Activated T-cell treated with anti-CD3 and anti-CD28 coated beads for 24 hours (primary cell): ENCODE results near the gene EVA1A.
A peak's percentile ranks its signal among the peaks of the same experiment; 100 is the strongest.

Experiments used
- DNase-seq: peaks from one replicate; pipeline ENCODE4 v3.0.0-alpha.2; 2020; ENCODE audit warnings: low read depth

The EVA1A gene, protein sequence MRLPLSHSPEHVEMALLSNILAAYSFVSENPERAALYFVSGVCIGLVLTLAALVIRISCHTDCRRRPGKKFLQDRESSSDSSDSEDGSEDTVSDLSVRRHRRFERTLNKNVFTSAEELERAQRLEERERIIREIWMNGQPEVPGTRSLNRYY

DNA sequence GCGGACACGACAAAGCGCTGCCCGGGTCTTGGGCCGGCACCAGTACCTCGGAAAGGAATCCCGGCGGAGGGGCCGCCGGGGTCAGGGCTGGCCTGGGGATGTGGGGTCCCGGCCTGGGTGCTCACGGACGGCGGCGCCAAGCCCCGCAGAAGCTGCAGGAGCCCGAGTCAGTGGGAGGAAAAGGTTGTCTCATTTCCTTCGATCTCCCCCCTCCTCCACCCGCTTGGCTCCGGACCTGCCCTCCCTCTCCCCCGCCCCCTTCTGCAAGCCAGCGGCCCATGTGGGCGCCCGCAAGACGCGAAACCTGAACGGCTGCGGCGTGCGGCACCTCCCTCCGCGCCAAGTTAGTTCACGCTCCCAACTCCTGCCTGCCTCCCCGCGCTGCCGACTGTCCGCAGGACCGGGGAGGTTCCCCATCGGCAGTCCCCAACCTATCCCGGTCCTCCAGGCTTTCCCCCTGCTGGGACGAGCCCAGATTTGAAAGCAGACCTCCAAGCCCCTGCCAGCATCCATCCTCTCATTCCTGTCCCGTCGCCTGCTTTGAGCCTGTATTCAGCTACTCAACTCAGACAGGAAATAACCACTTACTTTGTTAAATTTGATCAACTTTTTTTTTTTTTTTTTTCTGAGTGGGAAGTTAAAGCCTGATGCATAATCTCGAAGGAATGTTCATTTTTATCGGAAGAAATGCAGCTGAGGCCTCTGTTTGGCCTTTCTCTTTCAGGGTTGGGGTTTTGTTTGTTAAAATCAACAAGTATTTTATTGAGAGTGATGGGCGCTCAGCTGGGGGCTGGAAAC, at the start of gene EVA1A:
Gene EVA1A, minus strand, starts transcription at position 172 of the 798 bp plus-strand sequence. CDS start 42,799 bp downstream, outside the sequence.
- no peak for DNase-seq

DNA sequence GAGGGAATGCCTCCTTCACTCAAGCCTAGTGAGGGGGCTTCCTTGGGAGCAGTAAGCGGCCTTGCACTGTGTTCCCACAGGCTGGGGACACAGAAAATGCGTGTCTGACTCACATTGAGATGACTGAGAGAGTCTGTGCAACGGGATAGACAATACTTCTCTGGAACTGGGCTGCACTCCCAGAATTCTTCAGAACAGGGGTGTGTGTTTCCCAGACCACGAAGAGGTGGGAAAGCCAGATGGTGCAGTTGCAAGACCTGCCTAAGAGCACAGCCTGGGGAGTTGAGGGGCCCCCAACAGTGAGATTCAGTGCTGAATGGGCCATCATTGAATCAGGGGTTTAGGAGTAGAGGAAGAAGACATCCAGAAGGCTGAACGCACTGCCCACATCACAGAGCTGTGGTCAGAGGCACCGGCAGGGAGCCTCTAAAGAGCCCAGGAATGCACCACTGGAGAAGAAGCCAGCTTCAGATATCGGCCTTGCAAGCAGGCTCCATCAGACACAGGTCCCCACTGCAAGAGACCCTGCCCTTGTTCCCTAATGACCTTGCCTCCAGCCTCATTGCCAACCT, 49.3 kb upstream of the EVA1A start:
- DNase-seq = no peak

DNA sequence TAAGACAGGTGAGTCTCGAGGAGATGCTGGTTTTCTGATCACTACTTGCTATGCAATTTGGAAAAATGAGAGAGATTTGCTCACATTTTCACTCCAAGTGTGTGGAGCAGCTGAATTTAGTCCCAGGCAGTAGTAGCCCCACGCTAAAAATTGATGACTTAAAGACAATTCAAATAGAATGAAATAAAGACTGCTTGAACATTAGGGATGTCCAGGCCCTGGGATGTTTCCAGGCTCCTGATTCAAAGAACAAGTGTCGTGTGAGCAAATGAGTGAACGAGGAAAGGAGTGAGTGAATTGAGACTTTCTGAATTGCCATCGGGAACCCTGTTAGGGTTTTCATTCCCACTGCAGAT, 48.6 kb upstream of the EVA1A start:
- no peak for DNase-seq

DNA sequence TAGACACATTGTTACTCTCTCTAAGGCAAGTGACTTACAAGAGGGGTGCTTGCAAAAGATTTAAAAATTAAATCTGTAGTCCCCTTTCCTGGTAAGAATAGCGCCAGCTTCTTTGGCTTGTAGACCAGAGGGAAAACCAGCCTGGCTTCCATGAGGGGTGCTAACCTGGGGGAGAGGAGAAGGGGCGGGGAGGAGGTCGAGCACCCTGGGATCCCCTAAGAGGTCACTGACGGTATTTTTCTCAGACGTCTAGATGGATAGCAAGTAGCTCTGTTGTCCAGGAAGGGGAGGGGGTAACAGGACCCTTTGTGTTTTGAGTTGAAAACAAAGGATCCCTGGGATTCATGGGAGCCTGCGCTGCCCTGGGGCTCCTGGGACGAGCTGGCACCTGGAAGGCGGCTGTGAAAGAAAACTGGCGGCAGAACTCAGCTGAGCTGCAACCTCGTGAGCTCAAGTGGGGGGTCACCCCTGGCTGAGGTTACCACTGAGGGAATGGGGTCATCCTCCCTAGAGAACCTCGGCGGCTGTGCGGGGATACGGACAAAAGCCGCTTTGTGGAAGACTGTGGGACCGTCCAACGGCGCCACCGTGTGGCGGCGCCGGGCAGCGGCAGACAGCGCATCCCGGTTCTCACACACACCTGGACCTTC, 48.1 kb upstream of the EVA1A start:
- peak; percentile 28 for DNase-seq

DNA sequence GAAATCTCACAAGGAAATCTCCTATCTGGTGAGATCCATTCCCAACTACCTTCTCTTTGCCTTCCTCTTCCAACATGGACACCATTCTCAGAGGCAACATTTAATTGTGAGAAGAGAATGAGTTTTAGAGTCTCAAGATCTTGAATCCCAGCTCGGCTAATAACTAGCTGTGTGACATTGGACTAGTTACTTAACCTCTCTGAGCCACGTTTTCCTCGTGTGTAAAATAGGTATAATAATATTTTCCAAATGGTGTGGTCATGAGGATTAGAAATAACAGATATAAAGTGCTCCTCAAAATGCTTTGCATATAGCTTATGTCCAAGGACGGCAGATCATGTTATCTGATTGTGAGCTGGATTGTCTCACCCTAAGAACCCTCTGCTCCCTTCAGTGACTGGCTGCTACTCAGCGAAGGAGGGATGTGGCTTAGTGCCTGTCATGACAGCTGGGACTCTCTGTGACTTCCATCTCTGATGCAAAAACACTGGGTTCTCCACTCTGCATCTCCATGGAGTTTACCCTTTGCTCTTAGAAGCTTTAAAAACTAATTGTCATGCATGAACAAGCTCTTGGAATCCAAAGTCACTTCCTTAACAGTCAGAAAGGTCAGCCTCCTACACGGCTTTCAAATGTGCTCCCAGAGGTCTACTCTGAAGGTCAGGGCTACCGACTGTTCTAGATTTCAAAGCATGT, 47.4 kb upstream of the EVA1A start:
- DNase-seq = no peak

DNA sequence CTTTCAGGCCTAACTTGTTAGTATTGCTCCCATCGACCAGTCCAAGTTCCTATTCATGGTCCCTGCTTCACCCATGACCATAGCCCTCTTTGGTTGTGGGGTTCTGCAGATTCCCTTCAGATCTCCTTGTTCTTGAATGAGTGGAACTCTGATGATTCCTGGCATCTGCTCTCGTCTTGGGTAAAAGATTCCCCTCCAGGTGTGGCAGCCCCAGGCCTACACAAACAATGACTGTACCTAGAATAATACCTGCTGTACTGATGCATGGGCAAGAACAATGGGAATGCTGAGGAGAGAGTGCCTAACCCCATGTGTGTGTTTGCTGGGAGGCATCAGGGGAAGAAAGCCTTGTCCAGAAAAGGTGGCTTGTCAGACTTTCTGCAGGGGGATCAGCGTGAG, 46.7 kb upstream of the EVA1A start:
- no peak for DNase-seq

DNA sequence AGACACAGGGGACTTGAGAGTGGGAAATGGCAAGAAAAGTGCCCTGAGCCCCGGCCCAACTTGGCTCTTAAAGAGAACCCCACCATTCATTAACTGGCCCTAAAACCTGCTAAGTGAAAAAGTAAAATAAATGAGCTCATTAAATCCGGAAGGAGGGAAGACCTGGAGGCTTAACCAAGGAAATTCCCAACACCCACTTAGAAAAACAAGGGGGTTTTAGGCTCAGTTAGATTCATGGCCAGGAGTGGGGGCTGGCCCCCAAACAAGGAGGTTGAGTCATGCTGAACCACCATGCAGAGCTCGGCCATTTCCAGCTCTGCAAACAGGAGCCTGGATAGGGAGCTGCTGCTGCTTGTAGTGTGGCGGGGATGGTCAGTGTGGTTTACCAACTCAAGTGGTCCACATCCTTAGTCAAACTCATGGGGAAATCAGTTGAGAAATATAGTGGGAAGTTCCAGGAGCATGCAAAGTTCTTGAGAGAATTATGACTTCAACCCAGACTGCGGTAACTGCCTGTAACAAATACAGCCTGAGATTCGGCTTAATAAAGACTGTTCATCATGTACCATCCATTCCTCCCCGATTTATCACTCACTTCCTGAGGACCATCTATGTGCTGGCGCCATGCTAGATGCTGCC, 46.1 kb upstream of the EVA1A start:
- DNase-seq = no peak

DNA sequence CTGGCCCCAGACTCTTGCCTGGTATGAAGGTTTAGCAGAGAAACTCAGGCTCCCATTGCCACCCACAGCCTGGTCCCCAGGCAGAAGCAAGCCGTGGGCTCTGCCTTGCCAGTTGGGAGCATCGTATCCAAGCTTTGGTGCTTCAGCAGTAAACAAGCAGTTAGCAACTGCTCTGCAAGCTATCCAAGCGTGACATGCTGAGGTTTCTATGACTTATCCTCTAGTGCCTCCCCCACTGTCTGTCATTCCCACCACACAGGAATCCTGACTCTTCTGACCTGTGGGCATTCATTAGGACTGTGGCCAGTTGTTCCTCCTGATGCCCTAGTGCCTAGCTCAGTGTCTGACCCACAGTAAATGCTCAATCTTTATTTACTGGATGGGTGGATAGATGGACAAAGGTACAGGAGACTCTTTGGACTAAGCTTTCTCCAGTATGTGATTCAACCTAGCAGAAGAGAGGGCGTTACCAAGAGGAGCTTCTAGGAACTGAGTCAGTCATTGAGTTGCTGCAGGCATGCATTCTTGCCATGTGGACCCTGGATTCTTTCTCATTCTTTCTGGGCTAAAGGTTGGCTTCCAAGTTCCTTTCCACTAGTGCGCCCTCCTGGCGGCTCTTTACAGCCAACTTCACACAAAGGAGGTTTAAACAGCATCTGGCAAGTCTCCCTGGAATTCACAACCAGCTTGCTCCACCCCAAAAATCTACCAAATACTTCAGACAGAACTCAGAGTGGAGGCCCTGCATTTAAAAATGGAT, 45.2 kb upstream of the EVA1A start:
- no peak for DNase-seq

DNA sequence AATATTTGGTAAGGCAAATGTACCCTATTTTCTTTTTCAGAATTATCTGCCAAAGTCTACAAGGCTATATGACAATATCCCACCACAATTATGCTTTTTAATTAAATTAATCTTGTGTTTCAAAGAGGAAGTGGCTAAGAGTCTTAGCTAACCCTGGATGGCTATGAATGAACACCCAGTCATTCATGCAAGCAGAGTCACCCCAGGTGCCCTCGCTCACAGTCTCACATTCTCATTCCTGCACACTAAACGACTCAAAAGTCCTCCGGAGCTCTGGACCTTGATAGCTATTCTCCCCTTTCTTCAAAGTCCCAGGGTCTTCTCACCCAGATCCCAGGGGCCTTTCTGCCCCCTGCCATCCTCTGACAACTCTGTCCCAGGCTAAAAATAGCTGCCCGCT, 43.7 kb upstream of the EVA1A start:
- no peak for DNase-seq

DNA sequence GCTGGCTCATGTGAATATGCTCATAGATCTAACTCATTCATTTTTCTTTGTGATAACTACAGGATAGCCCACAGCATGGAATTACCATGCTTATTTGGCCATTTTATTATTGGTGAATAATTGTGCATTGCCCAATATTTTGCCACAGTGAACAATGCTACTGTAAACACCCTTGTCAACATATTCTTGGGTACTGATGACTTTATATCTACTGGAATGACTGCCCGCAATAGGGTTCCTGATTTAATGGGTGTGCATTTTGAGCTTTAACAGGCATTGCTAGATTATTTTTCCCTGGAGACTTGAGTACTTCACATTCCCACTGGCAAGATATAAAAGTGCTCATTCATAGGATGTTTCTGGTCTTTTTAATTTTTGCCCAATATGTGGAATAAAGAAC, 42.7 kb upstream of the EVA1A start:
- no peak for DNase-seq

DNA sequence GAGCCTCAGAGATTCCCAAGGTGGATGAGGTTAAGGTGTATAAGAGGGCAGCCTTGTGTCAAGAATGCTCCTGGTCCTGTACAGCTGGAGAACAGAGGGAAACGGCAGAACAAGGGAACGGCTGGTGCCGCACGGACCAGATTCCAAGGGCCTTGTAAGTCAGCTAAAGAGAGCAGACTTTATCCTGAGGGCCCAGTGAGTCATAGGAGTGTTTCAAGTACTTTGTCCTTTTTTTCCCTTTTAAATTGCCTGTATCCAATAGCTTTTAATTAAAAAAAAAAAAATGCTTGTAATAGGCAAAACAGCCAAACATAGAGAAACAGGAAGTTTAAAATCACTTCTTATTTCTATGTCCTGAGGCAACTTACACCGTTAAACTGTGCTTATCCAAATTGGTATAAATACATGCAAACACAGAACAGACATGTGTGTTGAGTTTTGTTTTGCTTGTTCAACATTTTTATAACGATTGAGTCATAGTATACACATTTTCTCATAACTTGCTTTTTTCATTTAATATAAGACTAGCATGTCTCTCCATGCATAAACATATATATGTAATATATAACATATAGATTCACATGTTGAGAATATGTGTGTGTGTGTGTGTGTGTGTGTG, 42.1 kb upstream of the EVA1A start:
- DNase-seq = no peak

DNA sequence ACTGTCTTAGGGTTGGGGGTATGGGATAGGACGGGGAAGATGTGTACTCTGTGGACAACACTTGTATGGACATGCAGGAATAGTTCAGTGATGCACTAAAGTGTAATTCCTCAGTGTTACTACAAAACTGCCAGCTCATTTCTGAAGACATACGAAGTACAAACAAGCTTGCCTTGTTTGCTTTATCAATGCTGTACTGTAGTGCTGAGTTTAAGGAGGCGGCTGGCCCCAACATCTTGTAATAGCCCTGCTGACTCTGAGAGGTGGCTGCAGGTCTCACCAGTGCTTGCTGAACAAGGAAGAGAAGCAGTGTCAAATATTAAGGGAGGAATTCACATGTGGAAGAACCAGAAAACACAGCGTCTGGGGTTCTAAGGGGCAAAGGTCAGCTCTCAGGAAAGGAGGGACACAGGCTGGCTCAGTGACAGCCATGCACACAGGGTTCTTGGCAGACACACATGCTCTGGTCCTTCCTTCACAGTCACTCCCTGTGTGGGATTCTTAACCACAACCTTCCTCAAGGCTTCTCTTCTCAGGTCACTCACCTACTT, 39.8 kb upstream of the EVA1A start:
- no peak for DNase-seq

DNA sequence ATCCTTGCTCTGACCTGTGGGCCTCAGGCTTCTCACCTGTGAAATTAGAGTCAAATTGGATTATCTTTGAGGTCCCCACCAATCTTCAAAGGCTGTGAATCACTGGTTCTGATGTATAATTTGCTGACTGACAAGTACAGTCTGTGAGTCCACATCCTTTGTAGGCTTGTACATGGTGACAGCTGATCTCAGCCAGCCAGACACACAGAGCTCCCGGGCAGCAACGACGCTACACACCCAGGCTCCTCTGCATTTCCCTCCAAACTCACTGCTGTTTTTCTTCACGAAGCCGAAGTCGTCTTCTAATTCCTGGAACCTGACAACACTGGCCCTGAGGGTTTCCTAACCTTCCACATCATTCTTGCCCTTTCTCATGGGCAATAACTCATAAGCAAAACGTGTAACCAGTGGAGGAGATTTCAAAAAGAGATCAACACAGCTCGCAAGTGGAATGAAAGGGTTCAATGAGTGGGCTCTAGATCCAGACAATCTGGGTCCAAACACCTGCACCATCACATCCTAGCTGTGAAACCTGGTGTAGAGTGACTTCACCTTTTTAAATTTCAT, 37.9 kb upstream of the EVA1A start:
- no peak for DNase-seq

DNA sequence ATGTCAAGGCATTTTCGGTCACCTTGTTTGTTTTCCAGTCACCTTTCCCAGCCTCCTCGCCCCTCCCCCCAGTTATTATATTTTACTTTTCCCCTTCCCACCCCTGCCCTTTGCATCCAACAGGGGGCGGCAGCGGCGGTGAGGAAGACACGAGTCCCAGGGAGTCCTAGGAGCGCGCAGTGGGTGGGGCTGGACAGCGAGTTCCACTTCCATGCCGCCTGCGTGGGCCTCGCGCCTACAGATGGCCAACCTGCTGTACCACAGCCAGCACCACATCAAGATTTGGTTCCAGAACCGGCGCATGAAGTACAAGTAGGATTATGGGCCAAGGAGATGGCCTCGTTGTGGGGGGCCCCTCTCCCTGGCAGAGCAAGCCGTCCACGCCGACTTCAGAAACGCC, 37.2 kb upstream of the EVA1A start:
- no peak for DNase-seq

DNA sequence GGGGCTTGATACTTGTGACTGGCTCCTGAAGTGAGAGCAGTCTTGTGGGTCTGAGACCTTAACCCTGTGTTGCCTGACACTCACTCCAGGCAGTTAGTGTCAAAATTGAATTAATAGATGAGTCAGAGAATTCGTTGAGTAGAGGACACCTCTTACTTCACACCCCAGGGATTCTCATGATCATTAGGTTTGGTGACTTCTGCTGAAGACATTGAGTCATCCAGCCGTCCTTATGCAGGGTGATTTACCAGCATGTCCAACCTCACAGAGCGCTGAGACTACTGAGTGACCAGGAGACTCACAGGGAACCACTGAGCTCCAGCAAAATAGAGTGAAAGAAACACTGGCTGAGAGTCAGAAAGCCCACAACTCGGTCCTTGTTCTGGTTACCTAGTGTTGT, 36.0 kb upstream of the EVA1A start:
- DNase-seq = no peak

DNA sequence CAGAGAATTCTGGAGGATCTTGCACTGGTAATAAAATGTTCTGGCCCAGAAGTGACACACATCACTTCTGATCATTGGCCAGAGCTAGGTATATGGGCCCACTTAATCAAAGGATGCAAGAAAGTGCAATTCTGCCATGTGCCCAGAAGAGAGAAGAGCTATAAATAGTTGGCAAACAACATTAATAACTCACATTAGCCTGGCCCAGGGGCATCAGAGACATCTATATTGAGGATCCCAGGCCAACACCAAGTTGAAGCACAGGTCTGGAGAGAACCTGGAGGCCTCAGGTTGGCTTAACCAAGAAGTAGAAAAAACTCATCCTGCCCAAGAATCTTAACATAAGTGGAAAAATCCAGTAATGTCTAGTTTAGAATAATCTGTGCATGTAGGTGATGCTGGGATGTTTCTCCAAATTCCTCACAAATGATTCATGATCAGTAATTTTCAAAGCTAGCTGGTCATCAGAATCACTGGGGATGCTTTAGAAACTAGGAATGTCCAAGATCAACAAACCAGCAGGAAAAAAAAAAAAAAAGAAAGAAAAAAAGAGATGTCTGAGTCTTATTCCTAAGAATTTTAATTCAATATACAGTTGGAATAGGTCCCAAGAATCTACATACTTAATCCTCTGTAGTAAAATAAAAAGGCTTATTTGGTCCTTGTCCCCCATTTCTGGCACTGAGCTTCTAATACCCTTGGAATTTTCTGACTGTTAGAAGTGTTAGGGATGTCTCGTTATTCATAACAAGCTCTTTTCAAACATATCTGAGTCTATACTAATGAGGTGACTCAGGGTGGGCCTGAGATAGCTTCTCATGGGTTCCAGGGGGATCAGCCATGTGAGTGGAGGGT, 35.0 kb upstream of the EVA1A start:
- no peak for DNase-seq

DNA sequence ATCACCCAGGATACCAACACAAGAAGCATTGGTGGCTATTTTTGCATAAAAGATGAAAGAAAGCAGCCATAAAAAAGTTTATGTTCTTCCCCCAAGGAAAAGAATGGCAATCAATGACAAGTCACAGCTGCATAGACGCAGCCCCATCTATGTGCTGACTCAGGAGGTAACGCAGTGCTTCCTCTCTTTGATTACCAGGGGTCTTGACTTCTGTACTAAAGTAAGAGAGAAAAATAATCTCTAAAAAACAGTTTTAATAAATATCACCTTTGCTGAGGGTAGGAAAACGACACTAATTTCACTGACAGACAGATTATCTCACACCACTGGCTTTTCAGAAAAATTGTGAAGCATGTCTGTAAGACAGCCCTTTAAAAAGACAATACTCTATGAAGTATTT, 33.9 kb upstream of the EVA1A start:
- no peak for DNase-seq

DNA sequence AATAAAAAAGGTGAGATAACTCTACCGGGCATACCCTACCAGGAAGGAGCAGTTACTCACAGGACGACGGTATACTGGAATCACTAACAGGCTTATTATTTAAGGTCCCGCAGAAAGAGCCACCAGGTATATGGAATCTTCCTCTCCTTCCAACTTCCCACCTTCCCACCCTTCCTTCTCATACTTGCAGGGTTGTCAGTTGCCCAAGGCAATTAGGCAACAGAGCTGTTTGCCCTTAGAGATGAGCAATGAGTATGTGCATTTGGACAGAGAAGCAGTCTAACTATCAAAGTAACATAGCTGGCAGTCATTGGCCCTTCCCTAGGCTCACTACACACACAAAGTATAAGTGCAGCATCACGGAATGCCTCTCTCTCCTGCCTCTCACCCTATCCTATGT, 32.1 kb upstream of the EVA1A start:
- DNase-seq = no peak

DNA sequence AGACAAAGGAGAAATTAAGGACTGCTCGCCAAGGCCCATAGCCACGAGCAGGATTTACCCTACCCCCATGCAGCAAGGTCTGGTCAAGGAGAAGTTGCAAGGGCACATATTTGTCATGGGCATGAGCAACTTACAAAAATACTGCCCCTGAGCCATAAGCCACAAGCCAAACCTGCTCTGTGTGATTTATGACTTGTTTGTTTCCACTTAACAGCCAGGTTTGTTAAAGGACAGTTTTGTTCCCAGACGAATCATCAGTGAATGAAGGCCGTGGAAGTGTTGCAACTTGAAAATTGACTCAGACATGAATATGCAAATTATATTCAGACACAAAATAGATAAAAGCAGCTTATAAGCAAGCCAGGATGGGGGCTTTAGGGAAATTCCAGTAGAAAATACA, 31.3 kb upstream of the EVA1A start:
- no peak for DNase-seq
